ENCODE data around the gene YPEL3. TPM values are rescaled to one million over a fixed set of nuclear protein-coding genes. Genes with fewer than 3 reads are reported as not detected.

The YPEL3 gene
- total RNA-seq, 2 experiments from 2014 or later, result 99.4 to 106 TPM

- ChIA-PET CTCF (interaction anchor here (1.2 to 5.4 kb wide), 5 partner anchors 9 to 345 kb away, joined by 3 to 40 read pairs (median 12); partner anchors contain the start of genes GDPD3, PPP4C and TBX6), POLR2A (interaction anchor here (1.0 to 6.0 kb wide), 24 partner anchors 9 to 400 kb away, joined by 3 to 111 read pairs (median 6); partner anchors contain the start of genes C16orf54, CDIPT, CORO1A and HIRIP3)
- Mint-ChIP-seq H3K27ac (peak overlapping the region; percentile 99), H3K4me1 (peaks cover 33% of the 10 kb centered on the region), H3K4me3 (peak overlapping the region; percentile 95), H3K9me3 (no peaks in the 10 kb centered on the region), H3K36me3 (ENCODE audit: low read depth) (peaks cover 52% of the 10 kb centered on the region), H3K27me3 (no peaks in the 10 kb centered on the region)
- no peak for DNase-seq
Observed at GRCh38 chr16:30064729-30065101, 31.3 kb downstream of the YPEL3 start.

- H3K36me3 Mint-ChIP-seq (ENCODE audit: low read depth), result peaks cover 46% of the 10 kb centered on the region
Observed at GRCh38 chr16:30063893-30064728, 31.9 kb downstream of the YPEL3 start.

GRCh38 chr16:30063278-30063892, 32.6 kb downstream of the YPEL3 start:
- peaks cover 38% of the 10 kb centered on the region for H3K36me3 Mint-ChIP-seq (ENCODE audit: low read depth)
- DNase-seq, result no peak
- peak overlapping the region; percentile 95 for H3K4me3 Mint-ChIP-seq
- H3K27me3 Mint-ChIP-seq, result no peaks in the 10 kb centered on the region
- H3K9me3 Mint-ChIP-seq, result no peaks in the 10 kb centered on the region
- peak overlapping the region; percentile 99 for H3K27ac Mint-ChIP-seq
- H3K4me1 Mint-ChIP-seq, result peaks cover 19% of the 10 kb centered on the region
- POLR2A ChIA-PET, result interaction anchor here (0.6 to 5.8 kb wide), 5 partner anchors 9 to 325 kb away, joined by 3 to 111 read pairs (median 3); partner anchors contain the start of genes CORO1A and TBX6
- CTCF ChIA-PET, result interaction anchor here (0.7 to 2.5 kb wide), 5 partner anchors 9 to 32 kb away, joined by 3 to 7 read pairs (median 5); partner anchors contain the start of genes TBX6 and TLCD3B

More at GRCh38 chr16:30063893-30064728, 31.9 kb downstream of the YPEL3 start:
- ChIA-PET CTCF (interaction anchor here (0.7 to 5.4 kb wide), 7 partner anchors 8 to 49 kb away, joined by 3 to 40 read pairs (median 5); partner anchors contain the start of genes GDPD3 and TBX6), POLR2A (interaction anchor here (0.7 to 6.0 kb wide), 10 partner anchors 10 to 271 kb away, joined by 3 to 111 read pairs (median 18); partner anchors contain the start of genes CORO1A, HIRIP3, INO80E and PPP4C)
- Mint-ChIP-seq H3K27me3 (no peaks in the 10 kb centered on the region), H3K4me3 (peak overlapping the region; percentile 95), H3K4me1 (peaks cover 27% of the 10 kb centered on the region), H3K9me3 (no peaks in the 10 kb centered on the region), H3K27ac (peak overlapping the region; percentile 99)
- peak; percentile 75 for DNase-seq

DNA sequence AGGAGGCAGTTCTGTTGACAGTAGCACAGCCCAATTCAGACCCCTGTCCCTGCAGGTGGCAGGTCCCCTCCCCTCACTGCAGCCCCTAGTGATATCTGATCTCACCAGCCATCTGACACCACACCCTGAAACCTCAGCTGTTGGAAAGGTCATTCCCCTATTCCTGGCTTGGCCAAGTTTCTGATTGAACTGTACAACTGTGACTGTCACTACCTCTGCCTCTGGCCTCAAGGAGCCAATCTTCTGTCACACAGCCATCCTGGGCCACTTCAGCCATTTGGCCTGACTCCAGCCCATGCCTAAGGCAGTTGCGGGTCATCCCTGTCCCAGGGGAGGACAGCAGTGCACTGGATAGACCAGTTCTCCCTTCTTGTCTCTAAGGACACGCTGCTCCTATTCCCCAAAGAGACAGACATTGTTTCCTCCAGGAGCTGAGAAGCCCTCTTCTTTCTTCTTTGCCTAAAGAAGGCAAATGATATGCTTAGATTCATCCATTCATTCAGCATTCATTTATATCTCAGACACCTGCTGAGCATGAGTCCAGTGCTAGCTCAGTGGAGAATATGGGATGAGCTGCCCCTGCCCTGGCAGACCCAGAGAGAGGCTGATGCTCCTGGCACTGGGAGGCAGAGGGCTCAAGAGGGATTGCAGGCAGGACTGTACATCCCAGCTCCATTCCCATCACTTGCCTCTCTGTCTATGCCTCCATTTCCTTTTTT, 35.0 kb downstream of the YPEL3 start:
- Mint-ChIP-seq H3K27ac (no peak overlapping the region), H3K9me3 (no peaks in the 10 kb centered on the region), H3K4me3 (no peak overlapping the region), H3K27me3 (no peaks in the 10 kb centered on the region), H3K4me1 (peaks cover 5% of the 10 kb centered on the region), H3K36me3 (ENCODE audit: low read depth) (peaks cover 18% of the 10 kb centered on the region)
- DNase-seq, result no peak
- ChIA-PET POLR2A (interaction anchor here (1.0 kb wide), 1 partner anchor 8 kb away, joined by 4 read pairs; a partner anchor contains a TSS), CTCF (interaction anchor here (1.3 kb wide), 1 partner anchor 31 kb away, joined by 5 read pairs; no protein-coding TSS in a partner anchor)

DNA sequence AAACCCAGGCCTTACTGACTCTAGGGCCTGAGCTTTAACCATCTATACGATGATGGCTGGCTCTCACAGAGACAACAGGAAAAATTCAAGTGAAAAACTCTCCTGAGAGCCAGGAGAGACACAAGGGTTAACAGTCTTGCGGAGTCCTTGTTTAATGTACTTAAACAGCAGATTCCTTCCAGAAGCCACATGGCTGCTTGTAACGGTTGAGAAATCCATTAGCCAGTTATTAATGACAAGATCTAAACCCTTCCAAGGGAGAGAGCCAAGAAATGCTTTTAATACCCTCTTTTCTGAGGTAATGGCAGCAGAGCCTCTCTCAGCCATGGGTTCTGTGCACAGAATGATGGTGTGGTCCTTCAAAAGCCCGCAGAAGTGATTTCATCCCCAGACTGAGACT, 35.7 kb downstream of the YPEL3 start:
- peaks cover 13% of the 10 kb centered on the region for H3K36me3 Mint-ChIP-seq (ENCODE audit: low read depth)
- no peak for DNase-seq
- H3K27me3 Mint-ChIP-seq, result no peaks in the 10 kb centered on the region
- no peak overlapping the region for H3K27ac Mint-ChIP-seq
- H3K9me3 Mint-ChIP-seq, result no peaks in the 10 kb centered on the region
- ChIA-PET POLR2A (no interaction called here), CTCF (no interaction called here)
- H3K4me3 Mint-ChIP-seq, result no peak overlapping the region
- peaks cover 9% of the 10 kb centered on the region for H3K4me1 Mint-ChIP-seq

GRCh38 chr16:30054959-30055553, 41.0 kb downstream of the YPEL3 start:
- peak; percentile 68 for DNase-seq
- POLR2A ChIA-PET, result interaction anchor here (0.7 to 7.7 kb wide), 11 partner anchors 10 to 363 kb away, joined by 3 to 111 read pairs (median 3); partner anchors contain the start of genes ALDOA, CORO1A, HIRIP3 and PPP4C
- H3K4me1 Mint-ChIP-seq, result peaks cover 40% of the 10 kb centered on the region
- H3K9me3 Mint-ChIP-seq, result no peaks in the 10 kb centered on the region
- H3K4me3 Mint-ChIP-seq, result peak overlapping the region; percentile 50
- peak overlapping the region; percentile 70 for H3K27ac Mint-ChIP-seq
- CTCF ChIA-PET, result interaction anchor here (0.5 to 4.1 kb wide), 24 partner anchors 11 to 716 kb away, joined by 3 to 31 read pairs (median 4); partner anchors contain the start of genes ALDOA, DCTPP1, KIF22 and PAGR1
- no peaks in the 10 kb centered on the region for H3K27me3 Mint-ChIP-seq
- H3K36me3 Mint-ChIP-seq (ENCODE audit: low read depth), result peaks cover 10% of the 10 kb centered on the region

DNA sequence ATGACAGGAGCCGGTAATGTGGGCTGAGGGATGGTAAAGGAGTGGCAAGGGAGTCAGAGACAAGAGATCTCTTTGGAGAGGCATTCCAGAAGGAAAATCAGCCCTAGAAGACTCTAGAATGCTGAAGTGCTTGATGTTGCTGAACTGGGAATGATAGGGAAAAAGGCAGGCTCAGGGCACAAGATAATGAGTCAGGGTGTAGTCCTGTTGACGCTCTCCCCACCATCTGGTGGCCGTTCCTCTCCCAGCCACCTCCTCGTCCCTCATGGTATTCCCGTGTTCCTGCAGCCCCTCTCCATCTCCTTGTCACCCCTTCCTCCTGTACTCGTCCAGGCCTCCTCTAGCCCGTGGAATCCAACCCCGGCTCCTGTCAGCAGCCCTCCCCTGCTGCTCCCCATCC, 41.6 kb downstream of the YPEL3 start:
- Mint-ChIP-seq H3K36me3 (ENCODE audit: low read depth) (peaks cover 10% of the 10 kb centered on the region), H3K4me1 (peaks cover 40% of the 10 kb centered on the region), H3K27ac (no peak overlapping the region), H3K9me3 (no peaks in the 10 kb centered on the region), H3K27me3 (no peaks in the 10 kb centered on the region), H3K4me3 (peak overlapping the region; percentile 50)
- DNase-seq, result no peak
- ChIA-PET CTCF (interaction anchor here (0.7 to 4.1 kb wide), 13 partner anchors 11 to 561 kb away, joined by 3 to 31 read pairs (median 8); partner anchors contain the start of genes ALDOA, KIF22, PAGR1 and PPP4C), POLR2A (interaction anchor here (1.0 to 7.7 kb wide), 5 partner anchors 10 to 236 kb away, joined by 3 to 111 read pairs (median 5); partner anchors contain the start of genes ALDOA and HIRIP3)

DNA sequence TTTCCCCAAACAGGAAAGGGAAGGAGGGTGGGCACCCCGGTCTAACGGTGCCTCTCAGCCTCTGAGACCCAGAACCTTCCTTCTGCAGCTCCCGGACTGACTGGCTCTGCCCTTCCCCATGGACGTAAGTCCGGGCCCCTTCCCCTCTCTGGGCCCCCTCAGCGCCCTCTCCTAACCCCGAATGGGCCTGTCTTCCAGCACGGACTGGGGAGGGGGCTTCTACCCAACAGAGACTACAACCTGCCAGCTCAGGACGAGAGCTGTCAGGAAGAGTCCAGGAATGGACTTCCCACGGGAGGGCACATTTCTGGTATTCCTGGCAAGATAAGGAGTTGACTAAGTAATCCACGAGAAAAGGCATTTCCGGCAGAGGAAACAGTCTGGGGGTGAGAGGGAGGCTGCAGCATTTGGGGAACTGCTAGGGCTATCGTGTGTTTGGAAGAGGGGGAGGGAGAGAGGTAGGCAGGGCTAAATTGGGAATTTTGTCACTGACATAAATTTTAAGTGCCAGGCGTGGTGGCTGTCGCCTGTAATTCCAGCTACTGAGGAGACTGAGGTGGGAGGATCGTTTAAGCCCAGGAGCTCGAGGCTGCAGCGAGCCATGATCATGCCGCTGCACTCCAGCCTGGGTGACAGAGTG, 42.5 kb downstream of the YPEL3 start:
- Mint-ChIP-seq H3K27ac (no peak overlapping the region), H3K4me3 (peak overlapping the region; percentile 84), H3K36me3 (ENCODE audit: low read depth) (peaks cover 10% of the 10 kb centered on the region), H3K4me1 (peaks cover 40% of the 10 kb centered on the region), H3K9me3 (no peaks in the 10 kb centered on the region), H3K27me3 (no peaks in the 10 kb centered on the region)
- POLR2A ChIA-PET, result interaction anchor here (0.8 to 7.7 kb wide), 10 partner anchors 8 to 365 kb away, joined by 3 to 111 read pairs (median 4); partner anchors contain the start of genes ALDOA, HIRIP3, INO80E and TAOK2
- CTCF ChIA-PET, result interaction anchor here (0.7 to 1.8 kb wide), 6 partner anchors 9 to 263 kb away, joined by 3 to 7 read pairs (median 4); partner anchors contain the start of genes KIF22 and TBX6
- DNase-seq, result no peak

DNA sequence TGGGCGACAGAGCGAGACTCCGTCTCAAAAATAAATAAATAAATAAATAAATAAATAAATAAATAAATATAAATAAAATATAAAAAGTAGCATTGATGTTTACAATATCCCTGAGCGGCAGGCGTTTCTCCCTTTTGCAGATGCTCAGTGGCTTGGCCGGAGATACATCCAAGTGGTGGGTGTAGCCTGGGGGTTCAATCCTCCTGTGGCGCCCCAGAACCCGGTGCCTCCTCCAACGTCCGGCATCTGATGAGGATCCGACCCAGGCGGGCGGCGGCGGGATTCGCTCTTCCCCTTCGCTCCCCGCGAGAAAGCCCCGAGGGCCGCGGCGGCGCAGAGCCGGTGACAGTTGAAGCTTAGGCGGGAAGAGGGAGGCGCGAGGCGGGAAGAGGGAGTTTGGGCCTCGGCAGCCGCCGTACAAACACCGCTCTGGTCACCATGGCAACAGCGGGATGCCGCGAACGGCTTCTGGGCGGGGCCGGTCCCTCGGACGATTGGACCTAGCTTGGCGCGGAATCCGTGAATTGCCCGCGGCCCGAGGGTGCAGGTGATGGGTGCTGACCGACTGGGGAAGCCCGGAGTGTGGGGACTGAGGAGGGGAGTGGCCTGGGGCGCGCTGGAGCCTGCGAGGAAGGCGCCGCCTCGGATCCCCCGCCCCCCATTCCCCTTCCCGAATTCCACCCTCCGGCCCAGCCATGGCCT, 43.2 kb downstream of the YPEL3 start:
- H3K9me3 Mint-ChIP-seq, result no peaks in the 10 kb centered on the region
- H3K36me3 Mint-ChIP-seq (ENCODE audit: low read depth), result peaks cover 10% of the 10 kb centered on the region
- peak overlapping the region; percentile 42 for H3K27ac Mint-ChIP-seq
- no peaks in the 10 kb centered on the region for H3K27me3 Mint-ChIP-seq
- peak; percentile 94 for DNase-seq
- POLR2A ChIA-PET, result interaction anchor here (0.8 to 7.7 kb wide), 9 partner anchors 8 to 365 kb away, joined by 3 to 111 read pairs (median 4); partner anchors contain the start of genes ALDOA, HIRIP3, INO80E and TAOK2
- CTCF ChIA-PET, result interaction anchor here (0.7 to 1.8 kb wide), 7 partner anchors 10 to 263 kb away, joined by 3 to 7 read pairs (median 4); partner anchors contain the start of genes KIF22 and TBX6
- H3K4me1 Mint-ChIP-seq, result peaks cover 40% of the 10 kb centered on the region
- peak overlapping the region; percentile 84 for H3K4me3 Mint-ChIP-seq

DNA sequence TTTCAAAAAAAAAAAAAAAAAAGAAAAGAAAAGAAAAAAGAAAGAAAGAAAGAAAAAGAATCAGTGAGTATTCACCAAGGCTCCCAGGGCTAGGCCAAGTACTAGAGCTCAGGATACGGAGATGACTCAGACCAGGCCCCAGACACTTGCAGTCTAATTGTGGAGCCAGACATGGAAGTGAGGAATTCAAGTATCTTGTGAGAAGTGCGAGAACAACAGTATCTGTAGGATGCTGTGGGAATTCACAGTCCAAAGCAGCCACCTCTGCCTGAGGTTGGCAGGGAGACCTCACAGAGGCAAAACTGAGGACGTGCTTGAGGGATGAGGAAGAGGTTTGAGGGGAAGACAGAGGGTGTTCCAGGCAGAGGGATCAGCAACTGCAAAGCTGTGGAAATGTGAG, 44.5 kb downstream of the YPEL3 start:
- Mint-ChIP-seq H3K4me1 (peaks cover 40% of the 10 kb centered on the region), H3K4me3 (peak overlapping the region; percentile 84), H3K9me3 (no peaks in the 10 kb centered on the region), H3K27me3 (no peaks in the 10 kb centered on the region), H3K27ac (peak overlapping the region; percentile 81), H3K36me3 (ENCODE audit: low read depth) (peaks cover 10% of the 10 kb centered on the region)
- ChIA-PET POLR2A (interaction anchor here (7.7 kb wide), 1 partner anchor 13 kb away, joined by 111 read pairs; the partner anchor contains the start of gene ALDOA), CTCF (interaction anchor here (0.5 to 1.8 kb wide), 4 partner anchors 9 to 261 kb away, joined by 3 to 8 read pairs (median 5); partner anchors contain the start of genes KIF22 and TBX6)
- no peak for DNase-seq
